ENCODE results near the gene CCSER1.
"Not testable (repeated sequence)": the region's sequence is repeated elsewhere in the genome, so short reads cannot be mapped to it uniquely, and the experiment has no call there.

CCSER1 gene

DNA sequence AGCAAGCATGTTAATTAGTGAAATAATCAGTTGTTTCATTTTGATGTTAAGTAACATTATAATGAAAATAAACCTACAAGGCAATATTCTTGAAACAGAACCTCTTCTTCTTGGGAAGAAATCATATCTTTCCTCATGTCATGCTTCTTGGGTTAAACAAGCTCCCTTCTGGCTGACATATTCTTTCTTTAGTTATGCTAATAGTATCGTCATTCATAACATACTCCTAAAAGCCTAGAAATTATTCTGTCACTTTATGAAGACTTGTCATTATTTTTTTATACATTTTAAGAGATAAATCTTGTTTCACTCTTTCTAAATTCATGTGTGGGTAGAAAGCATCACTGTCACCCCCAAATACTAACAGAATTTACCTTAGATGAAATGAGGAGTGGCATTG, 1129.6 kb downstream of the CCSER1 start:
- Histone ChIP-seq H3K4me3 (ENCODE audit: low read length) (no peak overlapping the region), H3K4me1 (ENCODE audit: control insufficient read depth, insufficient read depth, low read length) (peaks cover 2% of the 10 kb centered on the region), H3K27me3 (replicated peaks; ENCODE audit: control insufficient read depth, insufficient read depth, low read length) (no peaks in the 10 kb centered on the region), H3K9me3 (ENCODE audit: control insufficient read depth, low read length) (no peaks in the 10 kb centered on the region), H3K36me3 (ENCODE audit: control insufficient read depth, insufficient read depth, low read length, severe bottlenecking) (no peaks in the 10 kb centered on the region), H3K9ac (ENCODE audit: low read length) (no peak overlapping the region)
- DNase-seq (ENCODE audit: low read depth): no peak

DNA sequence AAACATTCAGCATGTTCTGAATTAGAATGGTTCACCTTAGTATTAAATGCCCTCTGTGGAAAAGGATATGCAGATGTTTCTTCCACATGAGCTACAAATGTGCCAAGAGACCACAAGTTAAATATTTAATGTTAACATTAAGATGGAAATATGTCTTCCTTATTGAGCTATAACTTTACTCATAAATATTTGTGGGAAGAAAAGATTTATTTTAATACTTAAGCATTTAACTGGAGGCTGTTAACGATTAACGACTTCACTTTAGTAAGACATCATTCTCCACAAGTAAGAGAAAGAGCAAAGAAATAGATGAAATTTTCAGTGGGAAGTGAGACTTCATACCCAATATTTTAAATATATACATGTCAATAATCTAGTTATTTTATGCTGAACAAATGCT, 1130.5 kb downstream of the CCSER1 start:
- no peak for DNase-seq (ENCODE audit: low read depth)
- Histone ChIP-seq H3K4me3 (ENCODE audit: low read length) (no peak overlapping the region), H3K36me3 (ENCODE audit: control insufficient read depth, insufficient read depth, low read length, severe bottlenecking) (no peaks in the 10 kb centered on the region), H3K27me3 (replicated peaks; ENCODE audit: control insufficient read depth, insufficient read depth, low read length) (no peaks in the 10 kb centered on the region), H3K4me1 (ENCODE audit: control insufficient read depth, insufficient read depth, low read length) (peaks cover 2% of the 10 kb centered on the region), H3K9ac (ENCODE audit: low read length) (no peak overlapping the region), H3K9me3 (ENCODE audit: control insufficient read depth, low read length) (no peaks in the 10 kb centered on the region)

GRCh38 chr4:91258326-91258725, 1131.1 kb downstream of the CCSER1 start:
- no peak overlapping the region for H3K4me3 ChIP-seq (ENCODE audit: low read length)
- DNase-seq (ENCODE audit: low read depth): no peak

DNA sequence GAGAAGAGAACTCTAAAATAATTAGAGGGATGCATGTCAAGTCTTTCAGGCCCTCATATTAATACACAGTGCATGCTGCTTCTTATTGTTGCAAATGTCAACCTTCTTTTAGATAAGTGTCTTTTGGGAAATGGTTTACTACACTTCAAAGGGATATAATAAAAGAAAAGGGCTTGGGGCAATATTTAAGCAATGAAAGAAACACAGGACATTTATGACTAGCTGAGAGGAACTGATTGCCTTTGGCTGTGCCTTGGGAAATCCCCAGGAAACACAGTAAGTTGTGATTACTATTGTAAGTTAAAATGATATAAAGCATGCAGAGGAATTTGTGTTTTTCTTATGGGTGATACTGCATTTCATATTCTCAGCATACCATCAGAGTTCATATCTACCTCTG, 1140.3 kb downstream of the CCSER1 start:
- Histone ChIP-seq H3K36me3 (ENCODE audit: control insufficient read depth, insufficient read depth, low read length, severe bottlenecking) (no peaks in the 10 kb centered on the region), H3K9ac (ENCODE audit: low read length) (no peak overlapping the region), H3K27me3 (replicated peaks; ENCODE audit: control insufficient read depth, insufficient read depth, low read length) (no peaks in the 10 kb centered on the region), H3K4me1 (ENCODE audit: control insufficient read depth, insufficient read depth, low read length) (no peaks in the 10 kb centered on the region), H3K4me3 (ENCODE audit: low read length) (no peak overlapping the region), H3K9me3 (ENCODE audit: control insufficient read depth, low read length) (no peaks in the 10 kb centered on the region)
- DNase-seq (ENCODE audit: low read depth): no peak

More at GRCh38 chr4:91258326-91258725, 1131.1 kb downstream of the CCSER1 start:
- Histone ChIP-seq H3K9ac (ENCODE audit: low read length) (no peak overlapping the region), H3K4me1 (ENCODE audit: control insufficient read depth, insufficient read depth, low read length) (peaks cover 2% of the 10 kb centered on the region), H3K9me3 (ENCODE audit: control insufficient read depth, low read length) (no peaks in the 10 kb centered on the region), H3K27me3 (replicated peaks; ENCODE audit: control insufficient read depth, insufficient read depth, low read length) (no peaks in the 10 kb centered on the region), H3K36me3 (ENCODE audit: control insufficient read depth, insufficient read depth, low read length, severe bottlenecking) (no peaks in the 10 kb centered on the region)

GRCh38 chr4:91268481-91268880, 1141.3 kb downstream of the CCSER1 start:
- not testable (repeated sequence) for H3K27me3 ChIP-seq (replicated peaks; ENCODE audit: control insufficient read depth, insufficient read depth, low read length); H3K36me3 ChIP-seq (ENCODE audit: control insufficient read depth, insufficient read depth, low read length, severe bottlenecking); H3K4me3 ChIP-seq (ENCODE audit: low read length); DNase-seq (ENCODE audit: low read depth); H3K4me1 ChIP-seq (ENCODE audit: control insufficient read depth, insufficient read depth, low read length); H3K9me3 ChIP-seq (ENCODE audit: control insufficient read depth, low read length); H3K9ac ChIP-seq (ENCODE audit: low read length)

- Histone ChIP-seq H3K27me3 (replicated peaks; ENCODE audit: control insufficient read depth, insufficient read depth, low read length) (no peaks in the 10 kb centered on the region), H3K9me3 (ENCODE audit: control insufficient read depth, low read length) (peaks cover 5% of the 10 kb centered on the region), H3K4me1 (ENCODE audit: control insufficient read depth, insufficient read depth, low read length) (no peaks in the 10 kb centered on the region), H3K36me3 (ENCODE audit: control insufficient read depth, insufficient read depth, low read length, severe bottlenecking) (no peaks in the 10 kb centered on the region), H3K9ac (ENCODE audit: low read length) (no peak overlapping the region), H3K4me3 (ENCODE audit: low read length) (no peak overlapping the region)
- no peak for DNase-seq (ENCODE audit: low read depth)
These were observed 1141.7 kb downstream of the CCSER1 start for GRCh38 chr4:91268913-91269312.

DNA sequence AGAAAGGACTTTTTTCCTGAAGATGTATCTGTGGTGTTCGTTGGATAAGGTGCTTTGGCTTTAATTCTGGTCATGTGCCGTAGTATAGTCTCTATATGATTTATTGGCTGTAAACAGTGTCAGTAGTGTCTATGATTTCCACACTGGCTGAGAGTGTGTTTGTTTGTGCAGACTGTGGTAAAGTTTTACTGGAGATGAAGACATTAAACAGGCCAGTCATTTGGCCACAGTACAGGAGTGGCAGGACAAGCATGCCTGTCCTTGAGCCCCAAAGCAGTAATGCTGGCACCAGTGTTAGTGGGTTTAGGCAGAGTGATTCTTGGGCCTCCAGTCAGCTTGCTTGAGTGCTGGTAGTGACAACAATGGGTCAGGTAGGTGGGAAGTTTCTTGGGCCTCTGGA, 1152.7 kb downstream of the CCSER1 start:
- no peaks in the 10 kb centered on the region for H3K27me3 ChIP-seq (replicated peaks; ENCODE audit: control insufficient read depth, insufficient read depth, low read length)

DNA sequence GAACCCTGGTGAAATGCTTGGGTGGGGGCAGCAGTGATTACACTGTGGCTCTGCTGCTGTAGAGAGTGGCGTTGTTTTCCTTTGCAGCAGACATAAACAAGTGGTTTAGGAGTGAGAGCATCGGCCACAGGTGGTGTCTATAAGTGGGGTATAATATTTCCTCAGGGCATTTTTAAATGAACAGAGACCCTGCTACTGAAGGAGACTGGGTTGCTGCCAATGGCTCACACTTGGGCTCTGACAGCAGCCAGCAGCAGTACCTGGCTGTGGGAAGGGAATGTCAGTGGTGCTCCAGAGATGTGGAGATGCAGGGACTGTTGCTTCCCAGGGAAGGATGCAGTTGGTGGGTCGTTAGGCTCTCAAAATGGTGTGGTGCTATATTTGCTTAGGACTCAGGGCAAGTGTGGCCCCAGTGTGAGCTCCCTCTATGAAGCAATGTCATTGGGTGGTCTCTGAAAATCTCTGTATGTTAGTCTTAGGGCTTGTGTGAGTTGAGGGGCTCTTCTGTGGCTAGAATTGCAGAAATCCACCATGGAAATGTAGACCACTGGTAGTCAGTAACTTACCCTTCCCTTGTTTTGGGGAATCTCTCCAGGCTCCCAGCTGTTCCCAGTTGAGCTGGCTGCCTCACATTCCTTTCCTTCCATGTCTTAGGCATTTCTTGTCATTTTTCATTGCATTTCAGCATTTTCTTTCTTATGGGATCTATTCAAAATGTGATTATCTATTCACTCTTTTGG, 1153.5 kb downstream of the CCSER1 start:
- H3K27me3 ChIP-seq (replicated peaks; ENCODE audit: control insufficient read depth, insufficient read depth, low read length): no peaks in the 10 kb centered on the region
- DNase-seq (ENCODE audit: low read depth): no peak
- no peaks in the 10 kb centered on the region for H3K4me1 ChIP-seq (ENCODE audit: control insufficient read depth, insufficient read depth, low read length)
- no peaks in the 10 kb centered on the region for H3K9me3 ChIP-seq (ENCODE audit: control insufficient read depth, low read length)
- H3K36me3 ChIP-seq (ENCODE audit: control insufficient read depth, insufficient read depth, low read length, severe bottlenecking): no peaks in the 10 kb centered on the region
- H3K4me3 ChIP-seq (ENCODE audit: low read length): no peak overlapping the region
- no peak overlapping the region for H3K9ac ChIP-seq (ENCODE audit: low read length)

More for the DNA sequence above, 1152.7 kb downstream of the CCSER1 start:
- Histone ChIP-seq H3K4me1 (ENCODE audit: control insufficient read depth, insufficient read depth, low read length) (no peaks in the 10 kb centered on the region), H3K9me3 (ENCODE audit: control insufficient read depth, low read length) (no peaks in the 10 kb centered on the region), H3K4me3 (ENCODE audit: low read length) (no peak overlapping the region), H3K9ac (ENCODE audit: low read length) (no peak overlapping the region), H3K36me3 (ENCODE audit: control insufficient read depth, insufficient read depth, low read length, severe bottlenecking) (no peaks in the 10 kb centered on the region)
- DNase-seq (ENCODE audit: low read depth): no peak

DNA sequence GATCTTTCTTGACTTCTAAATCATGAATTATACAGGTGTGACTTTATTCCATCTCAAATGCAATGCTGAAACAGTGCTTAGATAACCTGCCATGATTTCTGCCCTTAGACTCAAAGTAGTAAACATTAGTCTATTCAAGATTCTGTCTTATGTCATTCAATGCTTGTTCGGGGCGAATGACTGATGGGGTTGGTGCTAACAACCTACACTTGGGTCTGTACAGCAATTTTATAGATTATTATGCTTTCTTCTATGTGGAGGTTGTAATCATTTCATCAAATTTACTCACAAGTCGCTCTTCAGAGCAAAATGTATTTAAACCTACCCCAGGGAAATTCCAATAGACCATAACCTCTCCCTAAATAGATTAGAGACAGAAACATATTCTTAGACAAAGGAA, 1155.0 kb downstream of the CCSER1 start:
- no peak for DNase-seq (ENCODE audit: low read depth)
- Histone ChIP-seq H3K4me3 (ENCODE audit: low read length) (no peak overlapping the region), H3K36me3 (ENCODE audit: control insufficient read depth, insufficient read depth, low read length, severe bottlenecking) (no peaks in the 10 kb centered on the region), H3K4me1 (ENCODE audit: control insufficient read depth, insufficient read depth, low read length) (no peaks in the 10 kb centered on the region), H3K9ac (ENCODE audit: low read length) (no peak overlapping the region), H3K9me3 (ENCODE audit: control insufficient read depth, low read length) (no peaks in the 10 kb centered on the region), H3K27me3 (replicated peaks; ENCODE audit: control insufficient read depth, insufficient read depth, low read length) (no peaks in the 10 kb centered on the region)

DNA sequence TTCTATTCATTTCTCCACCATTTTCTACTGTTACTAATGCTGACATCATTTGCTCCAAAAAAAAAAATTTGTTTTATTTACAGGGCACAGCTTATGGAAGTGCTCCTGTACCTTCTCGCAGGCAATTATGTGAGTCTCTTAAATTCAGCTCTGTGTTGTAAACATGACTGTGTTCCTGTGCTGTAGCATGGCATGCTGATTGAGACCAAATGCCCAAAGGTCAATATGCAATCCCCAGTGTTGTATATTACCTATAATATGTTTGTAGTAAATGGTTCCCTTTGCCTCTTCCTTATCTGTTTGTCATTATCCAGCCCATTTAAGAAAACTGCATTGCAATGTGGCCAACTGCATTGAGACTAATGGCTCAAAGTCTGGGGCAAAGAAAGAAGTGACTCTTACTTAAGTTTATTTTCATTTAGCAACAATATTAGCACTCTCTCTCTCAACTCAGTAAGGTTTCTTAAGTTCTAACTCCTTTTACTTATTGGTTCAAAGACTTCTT, 1156.6 kb downstream of the CCSER1 start:
- no peak overlapping the region for H3K9ac ChIP-seq (ENCODE audit: low read length)

GRCh38 chr4:91284480-91284879, 1157.3 kb downstream of the CCSER1 start:
- Histone ChIP-seq H3K27me3 (replicated peaks; ENCODE audit: control insufficient read depth, insufficient read depth, low read length) (no peaks in the 10 kb centered on the region), H3K9ac (ENCODE audit: low read length) (no peak overlapping the region), H3K4me1 (ENCODE audit: control insufficient read depth, insufficient read depth, low read length) (no peaks in the 10 kb centered on the region), H3K36me3 (ENCODE audit: control insufficient read depth, insufficient read depth, low read length, severe bottlenecking) (no peaks in the 10 kb centered on the region), H3K9me3 (ENCODE audit: control insufficient read depth, low read length) (no peaks in the 10 kb centered on the region), H3K4me3 (ENCODE audit: low read length) (no peak overlapping the region)
- no peak for DNase-seq (ENCODE audit: low read depth)

More for the DNA sequence above, 1156.6 kb downstream of the CCSER1 start:
- Histone ChIP-seq H3K9me3 (ENCODE audit: control insufficient read depth, low read length) (no peaks in the 10 kb centered on the region), H3K4me3 (ENCODE audit: low read length) (no peak overlapping the region), H3K27me3 (replicated peaks; ENCODE audit: control insufficient read depth, insufficient read depth, low read length) (no peaks in the 10 kb centered on the region), H3K4me1 (ENCODE audit: control insufficient read depth, insufficient read depth, low read length) (no peaks in the 10 kb centered on the region), H3K36me3 (ENCODE audit: control insufficient read depth, insufficient read depth, low read length, severe bottlenecking) (no peaks in the 10 kb centered on the region)
- no peak for DNase-seq (ENCODE audit: low read depth)

- Histone ChIP-seq H3K9ac (ENCODE audit: low read length) (no peak overlapping the region), H3K27me3 (replicated peaks; ENCODE audit: control insufficient read depth, insufficient read depth, low read length) (no peaks in the 10 kb centered on the region), H3K4me1 (ENCODE audit: control insufficient read depth, insufficient read depth, low read length) (no peaks in the 10 kb centered on the region), H3K36me3 (ENCODE audit: control insufficient read depth, insufficient read depth, low read length, severe bottlenecking) (no peaks in the 10 kb centered on the region), H3K9me3 (ENCODE audit: control insufficient read depth, low read length) (no peaks in the 10 kb centered on the region), H3K4me3 (ENCODE audit: low read length) (no peak overlapping the region)
- no peak for DNase-seq (ENCODE audit: low read depth)
These were observed 1158.3 kb downstream of the CCSER1 start for GRCh38 chr4:91285487-91285886.

Measured in adipocyte (in vitro differentiated cells).